HepG2 (cell line): ENCODE data around the gene BMPER. TPM values are rescaled to one million over a fixed set of nuclear protein-coding genes. Genes with fewer than 3 reads are reported as not detected.
A peak's percentile ranks its signal among the peaks of the same experiment; 100 is the strongest.

Source experiments
- ATAC-seq: fragments of 200-7000 bp; cut with Tn5 transposase; 3 replicates; pipeline ENCODE4 v1.9.1; 2020; ENCODE audit warnings: mild to moderate bottlenecking, moderate library complexity
- Bru-seq: library from RNA; stranded (reverse); fragments of 400-500 nt; gene quantifications from one replicate; lab custom pipeline; 2021; lab: Mats Ljungman, UMichigan
- BruChase-seq, 2 experiments: library from RNA; stranded (reverse); fragments of 400-500 nt; gene quantifications; one replicate each; lab custom pipeline; 2021; lab: Mats Ljungman, UMichigan
- BruUV-seq: library from RNA; stranded (reverse); fragments of 400-500 nt; replicated peaks from 2 replicates; lab custom pipeline; 2021; lab: Mats Ljungman, UMichigan
- CTCF ChIA-PET: fragments of 300-600 bp; formaldehyde crosslinking; extraction: SDS; loops from one replicate; lab custom pipeline; 2021; ENCODE audit warnings: low total read pairs, inconsistent platforms, low intra/inter-chr PET ratio; lab: Yijun Ruan, JAX
- POLR2A ChIA-PET: fragments of 350-600 bp; sonication (Branson Sonifier 250); formaldehyde crosslinking; loops from one replicate; lab custom pipeline; 2020; ENCODE audit warnings: antibody characterized with exemption, inconsistent platforms; lab: Yijun Ruan, JAX
- DNase-seq: peaks from one replicate; pipeline ENCODE4 v3.0.0-alpha.2; 2015; ENCODE audit warnings: low spot score
- FAIRE-seq: peaks from 3 replicates; lab custom pipeline; 2011; peaks lifted over from hg19 to GRCh38; lab: Jason Lieb, UNC
- H2AFZ ChIP-seq: one replicate; pipeline ENCODE4 v1.6.1; 2011; ENCODE audit warnings: low read length, inconsistent platforms
- H3K27ac ChIP-seq: fragments of 300-600 bp; 3 replicates; pipeline ENCODE4 v1.8.0; 2011; ENCODE audit warnings: mixed run types, mild to moderate bottlenecking, mixed read lengths, low read length, inconsistent platforms; ENCODE audit not compliant: insufficient read depth; ENCODE audit errors: extremely low read length
- H3K27me3 ChIP-seq, 2 experiments: fragments of 200-600 bp in 1 of 2; 2 replicates in 1 of 2; 3 replicates in 1 of 2; pipeline versions ENCODE4 v1.6.0 to v1.8.0; 2011; ENCODE audit warnings: low read length in 2 of 2, mild to moderate bottlenecking in 2 of 2, moderate library complexity in 2 of 2, inconsistent platforms in 1 of 2; ENCODE audit not compliant: insufficient read depth in 2 of 2, control insufficient read depth in 1 of 2
- H3K36me3 ChIP-seq, 2 experiments: fragments of 200-600 bp in 1 of 2; replicated peaks in 1 of 2; 2 replicates in 1 of 2; 3 replicates in 1 of 2; pipeline versions ENCODE4 v1.5.1 to v1.8.0; 2011; ENCODE audit warnings: low read length in 2 of 2, inconsistent platforms in 1 of 2; ENCODE audit not compliant: insufficient read depth in 2 of 2, control insufficient read depth in 1 of 2
- H3K4me1 ChIP-seq: 2 replicates; pipeline ENCODE4 v1.5.1; 2012; ENCODE audit warnings: low read length, inconsistent platforms; ENCODE audit not compliant: insufficient read depth
- H3K4me2 ChIP-seq: 2 replicates; pipeline ENCODE4 v1.6.0; 2011; ENCODE audit warnings: low read depth, low read length, inconsistent platforms
- H3K4me3 ChIP-seq, 3 experiments: fragments of 200-600 bp in 1 of 3; sonication (generic), shearing (Covaris generic) in 1 of 3; replicated peaks in 1 of 3; 2 replicates each; pipeline ENCODE4 v1.5.1; 2011 to 2016; ENCODE audit warnings: low read length in 3 of 3, inconsistent platforms in 2 of 3, low read depth in 2 of 3, mild to moderate bottlenecking in 2 of 3, control low read depth in 1 of 3, mixed read lengths in 1 of 3; ENCODE audit not compliant: insufficient read depth in 1 of 3
- H3K79me2 ChIP-seq: one replicate; pipeline ENCODE4 v1.6.1; 2011; ENCODE audit warnings: low read length, inconsistent platforms; ENCODE audit not compliant: insufficient read depth
- H3K9ac ChIP-seq: 2 replicates; pipeline ENCODE4 v1.6.0; 2011; ENCODE audit warnings: mild to moderate bottlenecking, low read depth, low read length, inconsistent platforms; ENCODE audit not compliant: insufficient read depth
- H3K9me3 ChIP-seq: 2 replicates; pipeline ENCODE4 v1.5.1; 2012; ENCODE audit warnings: mild to moderate bottlenecking, low read length
- H4K20me1 ChIP-seq: 2 replicates; pipeline ENCODE4 v1.6.0; 2011; ENCODE audit warnings: inconsistent platforms, mild to moderate bottlenecking, low read length, moderate library complexity; ENCODE audit not compliant: insufficient read depth
- DNMT1 ChIP-seq: sonication (generic); formaldehyde crosslinking; IDR thresholded peaks from 2 replicates; pipeline ENCODE4 v1.5.1; 2020; ENCODE audit warnings: mild to moderate bottlenecking, missing genetic modification reagents
- ELF4 ChIP-seq: sonication (generic); formaldehyde crosslinking; IDR thresholded peaks from 2 replicates; pipeline ENCODE4 v1.5.0; 2020; ENCODE audit warnings: missing genetic modification reagents, mild to moderate bottlenecking, moderate library complexity, borderline replicate concordance
- FOSL1 ChIP-seq: sonication (generic); formaldehyde crosslinking; IDR thresholded peaks from 2 replicates; pipeline ENCODE4 v1.9.0; 2021; ENCODE audit warnings: missing genetic modification reagents, borderline replicate concordance
- FOXK2 ChIP-seq: fragments of 450-650 bp; IDR thresholded peaks from 2 replicates; pipeline ENCODE4 v1.6.1; 2016
- GABPB1 ChIP-seq: IDR thresholded peaks from 2 replicates; pipeline ENCODE4 v1.6.1; 2016; ENCODE audit warnings: mild to moderate bottlenecking, missing genetic modification reagents, moderate library complexity, missing compliant biosample characterization
- MXD4 ChIP-seq: IDR thresholded peaks from 2 replicates; pipeline ENCODE4 v1.6.1; 2016; ENCODE audit warnings: mild to moderate bottlenecking, missing biosample characterization, missing genetic modification reagents
- ZNF546 ChIP-seq: sonication (generic); formaldehyde crosslinking; conservative IDR thresholded peaks from 2 replicates; pipeline ENCODE4 v1.8.1; 2023; ENCODE audit warnings: mild to moderate bottlenecking, missing genetic modification reagents
- ZNF547 ChIP-seq: sonication (generic); formaldehyde crosslinking; IDR thresholded peaks from 2 replicates; pipeline ENCODE4 v1.5.1; 2020; ENCODE audit warnings: mild to moderate bottlenecking, missing genetic modification reagents
- ZZZ3 ChIP-seq: sonication (generic); formaldehyde crosslinking; IDR thresholded peaks from 2 replicates; pipeline ENCODE4 v1.4.0; 2020; ENCODE audit warnings: missing genetic modification reagents, mild to moderate bottlenecking, borderline replicate concordance
- whole genome bisulfite sequencing: methylation state at CpG from one replicate; pipeline ENCODE4 v1.1.6; 2017; ENCODE audit warnings: low lambda C conversion rate; 5-methylcytosine and 5-hydroxymethylcytosine counted together
- in situ Hi-C: cut with HindIII; loops from 2 replicates; pipeline ENCODE4 v1.10.0; 2017; ENCODE audit warnings: low pct_unique_long_range_greater_than_20kb; ENCODE audit not compliant: extremely low pct_ligation_motif_present
- intact Hi-C: fragments of 100-400 bp; cut with micrococcal nuclease; formaldehyde crosslinking; loops from one replicate; pipeline ENCODE4 v1.10.0; 2022; ENCODE audit not compliant: unreplicated experiment
- long read RNA-seq, 2 experiments: library from RNA in 1 of 2; library from polyadenylated mRNA in 1 of 2; stranded (forward) in 1 of 2; unstranded in 1 of 2; transcript quantifications; one replicate each; pipeline ENCODE4 v2.0.0, GENCODE V29; 2019 to 2022
- polyA minus RNA-seq, 3 experiments: library from RNA; depleted of rRNA, polyadenylated mRNA; stranded (reverse); fragments of >200 nt; gene quantifications; 2 replicates each; pipeline ENCODE4 v1.2.3, GENCODE V29; 2011; ENCODE audit warnings: low replicate concordance in 1 of 3
- polyA plus RNA-seq, 8 experiments: library from polyadenylated mRNA; depleted of rRNA in 3 of 8; stranded (reverse) in 7 of 8; unstranded in 1 of 8; fragments of >200 nt; fragmentation: Illumina TruSeq in 4 of 8; extraction: Trizol in 4 of 8; gene quantifications; 2 replicates each; pipeline versions ENCODE4 v1.2.1 to v1.2.3, GENCODE V29; 2011 to 2016; ENCODE audit warnings: low read depth in 4 of 8, missing spikeins in 1 of 8, mixed read lengths in 1 of 8; ENCODE audit not compliant: insufficient read depth in 1 of 8
- total RNA-seq, 5 experiments: library from RNA; depleted of rRNA; stranded (reverse); fragments of >200 nt; fragmentation: Illumina TruSeq; extraction: Trizol; gene quantifications; 2 replicates each; pipeline ENCODE4 v1.2.3, GENCODE V29; 2016; ENCODE audit warnings: low read depth in 1 of 5
- TF ChIP-seq, protein P1 (sequence below): sonication (generic); formaldehyde crosslinking; IDR thresholded peaks from 2 replicates; pipeline ENCODE4 v1.5.1; 2020; ENCODE audit warnings: missing genetic modification reagents, mild to moderate bottlenecking, borderline replicate concordance

BMPER gene
- total RNA-seq (2016; rRNA removed; fragmentation: Illumina TruSeq; extraction: Trizol), result not detected in 2 replicates
- not detected in 2 replicates for total RNA-seq (2016; cell fraction: cytosol; rRNA removed; fragmentation: Illumina TruSeq; extraction: Trizol; ENCODE audit: low read depth)
- not detected in 2 replicates for total RNA-seq (2016; cell fraction: insoluble cytoplasmic fraction; rRNA removed; fragmentation: Illumina TruSeq; extraction: Trizol)
- total RNA-seq (2016; cell fraction: membrane; rRNA removed; fragmentation: Illumina TruSeq; extraction: Trizol), result not detected in 2 replicates
- not detected in 2 replicates for total RNA-seq (2016; cell fraction: nucleus; rRNA removed; fragmentation: Illumina TruSeq; extraction: Trizol)
- not detected in 2 replicates for polyA plus RNA-seq (2011; rRNA removed)
- 0.01 TPM in 1 of 2 replicates, not detected in the other for polyA plus RNA-seq (2011; cell fraction: cytosol; rRNA removed)
- 0.24 and 0.45 TPM in 2 replicates for polyA plus RNA-seq (2011; cell fraction: nucleus; rRNA removed)
- polyA plus RNA-seq (2012), result 0.07 and 0.12 TPM in 2 replicates
- polyA plus RNA-seq (2016; cell fraction: cytosol; fragmentation: Illumina TruSeq; extraction: Trizol; ENCODE audit: low read depth), result not detected in 2 replicates
- polyA plus RNA-seq (2016; cell fraction: insoluble cytoplasmic fraction; fragmentation: Illumina TruSeq; extraction: Trizol; ENCODE audit: low read depth), result not detected in 2 replicates
- polyA plus RNA-seq (2016; cell fraction: membrane; fragmentation: Illumina TruSeq; extraction: Trizol; ENCODE audit: low read depth), result not detected in 2 replicates
- polyA plus RNA-seq (2016; cell fraction: nucleus; fragmentation: Illumina TruSeq; extraction: Trizol; ENCODE audit: insufficient read depth, low read depth), result not detected in 2 replicates
- polyA minus RNA-seq (2011; rRNA and poly(A)+ RNA removed; ENCODE audit: low replicate concordance), result 0.16 TPM in 1 of 2 replicates, not detected in the other
- polyA minus RNA-seq (2011; cell fraction: cytosol; rRNA and poly(A)+ RNA removed), result not detected in 2 replicates
- 0.26 and 0.62 TPM in 2 replicates for polyA minus RNA-seq (2011; cell fraction: nucleus; rRNA and poly(A)+ RNA removed)
- Bru-seq, nascent RNA, result percentile 14 among the genes with signal in this experiment
- percentile 13 among the genes with signal in this experiment for BruChase-seq, experiment 1, labeled RNA remaining after a 6-hour chase
- BruChase-seq, experiment 2, labeled RNA remaining after a 2-hour chase, result percentile 7 among the genes with signal in this experiment
- long read RNA-seq, experiment 1, result 0 reads
- long read RNA-seq, experiment 2, result 0 reads

DNA sequence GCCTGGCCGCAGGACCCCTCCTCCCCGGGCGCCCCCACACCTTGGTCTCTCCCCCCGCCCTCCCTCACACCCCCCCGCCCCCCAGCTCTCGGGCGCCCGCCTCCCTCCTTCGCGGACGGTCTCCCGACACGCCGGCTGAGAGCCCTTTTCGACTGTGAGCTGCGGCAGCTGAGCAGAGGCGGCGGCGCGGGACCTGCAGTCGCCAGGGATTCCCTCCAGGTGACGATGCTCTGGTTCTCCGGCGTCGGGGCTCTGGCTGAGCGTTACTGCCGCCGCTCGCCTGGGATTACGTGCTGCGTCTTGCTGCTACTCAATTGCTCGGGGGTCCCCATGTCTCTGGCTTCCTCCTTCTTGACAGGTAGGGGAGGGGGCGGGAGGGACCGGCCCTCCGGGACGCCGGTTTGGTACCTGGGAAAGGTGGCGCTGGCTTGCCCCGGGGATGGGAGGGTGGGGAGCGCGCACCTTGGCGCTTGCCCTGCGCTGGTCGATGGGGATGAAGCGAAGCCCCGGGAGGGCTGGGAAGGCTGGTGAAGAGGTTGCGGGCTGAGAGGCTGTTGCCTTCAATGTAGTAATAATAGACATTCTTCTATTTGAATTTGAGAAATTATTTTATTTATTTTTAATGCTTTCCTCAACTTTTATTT is at the start of gene BMPER:
TSS of gene BMPER (plus strand) at position 151 of the 644 bp plus-strand sequence. CDS start at position 226, 75 bp downstream.
- Histone ChIP-seq H3K79me2 (no peaks in the 10 kb centered on the region), H3K4me3 (peak within 1 kb of the TSS; percentile 48 to 69 (median 52)), H3K9ac (no peak within 1 kb of the TSS), H3K9me3 (no peaks in the 10 kb centered on the region), H3K27me3 (peaks cover 3 to 34% of the 10 kb centered on the region in 2 experiments; a peak in 3 of 5 replicates), H2AFZ (no peak within 1 kb of the TSS), H4K20me1 (no peaks in the 10 kb centered on the region), H3K4me1 (peaks cover 12% of the 10 kb centered on the region), H3K4me2 (peak within 1 kb of the TSS; percentile 86), H3K36me3 (no peaks in the 10 kb centered on the region), H3K27ac (no peak within 1 kb of the TSS)
- in situ Hi-C loops, result no loop called here
- WGBS, result 17% methylated on average over 28 of the region's 47 CpGs
- CTCF ChIA-PET, result no interaction called here
- ATAC-seq, result peak; percentile 77
- intact Hi-C loops, result no loop called here
- POLR2A ChIA-PET, result no interaction called here
- TF ChIP-seq DNMT1 (CRISPR knock-in tag), result no peak
- TF ChIP-seq GABPB1 (CRISPR knock-in tag), result no peak
- no peak for DNase-seq
- no TSS peak for BruUV-seq
- no peak for FAIRE-seq

DNA sequence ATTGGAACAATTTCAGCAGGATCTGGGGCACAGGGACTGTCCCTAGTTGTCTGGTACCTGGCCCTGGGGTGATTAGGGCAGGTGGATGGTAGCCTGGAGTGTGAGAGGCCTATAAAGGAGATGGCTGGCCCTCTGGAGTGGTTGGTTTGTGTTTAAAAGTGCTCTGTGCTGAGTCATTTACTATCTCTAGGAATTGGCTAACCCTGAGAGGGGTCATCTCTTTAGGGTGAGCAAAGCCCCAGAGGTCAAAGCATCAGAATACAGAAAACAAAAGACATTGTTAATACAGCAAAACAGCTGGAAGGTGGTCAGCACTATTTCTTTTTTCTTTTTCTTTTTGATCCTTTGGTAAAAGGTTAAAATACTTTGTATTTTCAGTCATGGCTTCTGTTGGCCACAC is 43.4 kb upstream of the BMPER start:
- ATAC-seq (no peak), DNase-seq (no peak), FAIRE-seq (no peak)
- peaks cover 0 to 5% of the 10 kb centered on the region in 2 experiments; a peak in 2 of 5 replicates for H3K27me3 ChIP-seq
- H4K20me1 ChIP-seq, result no peaks in the 10 kb centered on the region
- H3K36me3 ChIP-seq, result no peaks in the 10 kb centered on the region
- no peak overlapping the region for H3K4me2 ChIP-seq
- H3K79me2 ChIP-seq, result no peaks in the 10 kb centered on the region
- no TSS peak for BruUV-seq
- no peak overlapping the region for H2AFZ ChIP-seq
- CTCF ChIA-PET, result no interaction called here
- intact Hi-C loops, result no loop called here
- in situ Hi-C loops, result no loop called here
- H3K4me1 ChIP-seq, result no peaks in the 10 kb centered on the region
- H3K9me3 ChIP-seq, result no peaks in the 10 kb centered on the region
- POLR2A ChIA-PET, result no interaction called here
- no peak overlapping the region for H3K4me3 ChIP-seq
- H3K27ac ChIP-seq, result no peak overlapping the region
- no peak overlapping the region for H3K9ac ChIP-seq
- TF ChIP-seq ZNF546 (no peak), ZNF547 (CRISPR knock-in tag) (no peak), MXD4 (CRISPR knock-in tag) (no peak), ZZZ3 (CRISPR knock-in tag) (no peak), ELF4 (no peak), FOXK2 (no peak), FOSL1 (no peak)
- TF ChIP-seq, protein P1, sequence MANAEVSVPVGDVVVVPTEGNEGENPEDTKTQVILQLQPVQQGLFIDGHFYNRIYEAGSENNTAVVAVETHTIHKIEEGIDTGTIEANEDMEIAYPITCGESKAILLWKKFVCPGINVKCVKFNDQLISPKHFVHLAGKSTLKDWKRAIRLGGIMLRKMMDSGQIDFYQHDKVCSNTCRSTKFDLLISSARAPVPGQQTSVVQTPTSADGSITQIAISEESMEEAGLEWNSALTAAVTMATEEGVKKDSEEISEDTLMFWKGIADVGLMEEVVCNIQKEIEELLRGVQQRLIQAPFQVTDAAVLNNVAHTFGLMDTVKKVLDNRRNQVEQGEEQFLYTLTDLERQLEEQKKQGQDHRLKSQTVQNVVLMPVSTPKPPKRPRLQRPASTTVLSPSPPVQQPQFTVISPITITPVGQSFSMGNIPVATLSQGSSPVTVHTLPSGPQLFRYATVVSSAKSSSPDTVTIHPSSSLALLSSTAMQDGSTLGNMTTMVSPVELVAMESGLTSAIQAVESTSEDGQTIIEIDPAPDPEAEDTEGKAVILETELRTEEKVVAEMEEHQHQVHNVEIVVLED (CRISPR knock-in tag), result no peak
